ENCODE measurements around the gene ATG5.

DNA sequence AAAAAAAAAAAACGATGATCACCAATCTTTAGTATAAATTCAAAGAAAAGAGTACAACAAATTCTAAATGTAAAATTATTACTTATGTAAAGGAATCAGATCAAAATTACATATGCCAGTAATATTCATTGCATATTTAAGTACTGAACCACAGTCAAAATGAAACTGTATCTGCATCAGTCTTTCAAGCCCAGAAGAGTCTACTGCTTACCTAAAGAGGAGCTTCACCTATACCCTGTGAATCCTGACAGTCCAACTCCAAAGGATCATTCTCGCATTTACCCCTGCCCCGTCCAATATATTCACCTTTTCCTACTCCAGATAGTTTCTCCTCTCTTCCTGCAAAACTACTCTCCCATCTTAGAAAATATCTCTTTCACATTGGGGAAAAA is 9.2 kb downstream of the ATG5 start:
- TF ChIP-seq, protein P1, sequence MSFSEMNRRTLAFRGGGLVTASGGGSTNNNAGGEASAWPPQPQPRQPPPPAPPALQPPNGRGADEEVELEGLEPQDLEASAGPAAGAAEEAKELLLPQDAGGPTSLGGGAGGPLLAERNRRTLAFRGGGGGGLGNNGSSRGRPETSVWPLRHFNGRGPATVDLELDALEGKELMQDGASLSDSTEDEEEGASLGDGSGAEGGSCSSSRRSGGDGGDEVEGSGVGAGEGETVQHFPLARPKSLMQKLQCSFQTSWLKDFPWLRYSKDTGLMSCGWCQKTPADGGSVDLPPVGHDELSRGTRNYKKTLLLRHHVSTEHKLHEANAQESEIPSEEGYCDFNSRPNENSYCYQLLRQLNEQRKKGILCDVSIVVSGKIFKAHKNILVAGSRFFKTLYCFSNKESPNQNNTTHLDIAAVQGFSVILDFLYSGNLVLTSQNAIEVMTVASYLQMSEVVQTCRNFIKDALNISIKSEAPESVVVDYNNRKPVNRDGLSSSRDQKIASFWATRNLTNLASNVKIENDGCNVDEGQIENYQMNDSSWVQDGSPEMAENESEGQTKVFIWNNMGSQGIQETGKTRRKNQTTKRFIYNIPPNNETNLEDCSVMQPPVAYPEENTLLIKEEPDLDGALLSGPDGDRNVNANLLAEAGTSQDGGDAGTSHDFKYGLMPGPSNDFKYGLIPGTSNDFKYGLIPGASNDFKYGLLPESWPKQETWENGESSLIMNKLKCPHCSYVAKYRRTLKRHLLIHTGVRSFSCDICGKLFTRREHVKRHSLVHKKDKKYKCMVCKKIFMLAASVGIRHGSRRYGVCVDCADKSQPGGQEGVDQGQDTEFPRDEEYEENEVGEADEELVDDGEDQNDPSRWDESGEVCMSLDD (tag by site-specific recombination; IDR thresholded peaks at IDR 0.05), result no peak
- TF ChIP-seq, protein P2, sequence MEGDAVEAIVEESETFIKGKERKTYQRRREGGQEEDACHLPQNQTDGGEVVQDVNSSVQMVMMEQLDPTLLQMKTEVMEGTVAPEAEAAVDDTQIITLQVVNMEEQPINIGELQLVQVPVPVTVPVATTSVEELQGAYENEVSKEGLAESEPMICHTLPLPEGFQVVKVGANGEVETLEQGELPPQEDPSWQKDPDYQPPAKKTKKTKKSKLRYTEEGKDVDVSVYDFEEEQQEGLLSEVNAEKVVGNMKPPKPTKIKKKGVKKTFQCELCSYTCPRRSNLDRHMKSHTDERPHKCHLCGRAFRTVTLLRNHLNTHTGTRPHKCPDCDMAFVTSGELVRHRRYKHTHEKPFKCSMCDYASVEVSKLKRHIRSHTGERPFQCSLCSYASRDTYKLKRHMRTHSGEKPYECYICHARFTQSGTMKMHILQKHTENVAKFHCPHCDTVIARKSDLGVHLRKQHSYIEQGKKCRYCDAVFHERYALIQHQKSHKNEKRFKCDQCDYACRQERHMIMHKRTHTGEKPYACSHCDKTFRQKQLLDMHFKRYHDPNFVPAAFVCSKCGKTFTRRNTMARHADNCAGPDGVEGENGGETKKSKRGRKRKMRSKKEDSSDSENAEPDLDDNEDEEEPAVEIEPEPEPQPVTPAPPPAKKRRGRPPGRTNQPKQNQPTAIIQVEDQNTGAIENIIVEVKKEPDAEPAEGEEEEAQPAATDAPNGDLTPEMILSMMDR (tag by site-specific recombination; IDR thresholded peaks at IDR 0.05), result no peak
- TF ChIP-seq, protein P3, sequence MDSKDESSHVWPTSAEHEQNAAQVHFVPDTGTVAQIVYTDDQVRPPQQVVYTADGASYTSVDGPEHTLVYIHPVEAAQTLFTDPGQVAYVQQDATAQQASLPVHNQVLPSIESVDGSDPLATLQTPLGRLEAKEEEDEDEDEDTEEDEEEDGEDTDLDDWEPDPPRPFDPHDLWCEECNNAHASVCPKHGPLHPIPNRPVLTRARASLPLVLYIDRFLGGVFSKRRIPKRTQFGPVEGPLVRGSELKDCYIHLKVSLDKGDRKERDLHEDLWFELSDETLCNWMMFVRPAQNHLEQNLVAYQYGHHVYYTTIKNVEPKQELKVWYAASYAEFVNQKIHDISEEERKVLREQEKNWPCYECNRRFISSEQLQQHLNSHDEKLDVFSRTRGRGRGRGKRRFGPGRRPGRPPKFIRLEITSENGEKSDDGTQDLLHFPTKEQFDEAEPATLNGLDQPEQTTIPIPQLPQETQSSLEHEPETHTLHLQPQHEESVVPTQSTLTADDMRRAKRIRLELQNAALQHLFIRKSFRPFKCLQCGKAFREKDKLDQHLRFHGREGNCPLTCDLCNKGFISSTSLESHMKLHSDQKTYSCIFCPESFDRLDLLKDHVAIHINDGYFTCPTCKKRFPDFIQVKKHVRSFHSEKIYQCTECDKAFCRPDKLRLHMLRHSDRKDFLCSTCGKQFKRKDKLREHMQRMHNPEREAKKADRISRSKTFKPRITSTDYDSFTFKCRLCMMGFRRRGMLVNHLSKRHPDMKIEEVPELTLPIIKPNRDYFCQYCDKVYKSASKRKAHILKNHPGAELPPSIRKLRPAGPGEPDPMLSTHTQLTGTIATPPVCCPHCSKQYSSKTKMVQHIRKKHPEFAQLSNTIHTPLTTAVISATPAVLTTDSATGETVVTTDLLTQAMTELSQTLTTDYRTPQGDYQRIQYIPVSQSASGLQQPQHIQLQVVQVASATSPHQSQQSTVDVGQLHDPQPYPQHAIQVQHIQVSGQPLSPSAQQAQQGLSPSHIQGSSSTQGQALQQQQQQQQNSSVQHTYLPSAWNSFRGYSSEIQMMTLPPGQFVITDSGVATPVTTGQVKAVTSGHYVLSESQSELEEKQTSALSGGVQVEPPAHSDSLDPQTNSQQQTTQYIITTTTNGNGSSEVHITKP (tag by site-specific recombination; IDR thresholded peaks at IDR 0.05), result no peak; the same call in 1 of the 2 replicates
- no peak for TF ChIP-seq MEIS1 (CRISPR knock-in tag; IDR thresholded peaks at IDR 0.05; ENCODE audit: borderline replicate concordance)

All from HEK293 (cell line).